Fibroblast of villous mesenchyme (primary cell): ENCODE results near the gene FNBP1L. TPM values are rescaled to one million over a fixed set of nuclear protein-coding genes. Genes with fewer than 3 reads are reported as not detected.

ENCODE experiments used
- DNase-seq: peaks from one replicate; pipeline ENCODE4 v3.0.0-alpha.2; 2010; ENCODE audit warnings: low read depth
- H3K4me3 ChIP-seq: 2 replicates; pipeline ENCODE4 v1.5.1; 2011; ENCODE audit warnings: low read depth, mild to moderate bottlenecking, low read length
- total RNA-seq: library from RNA; depleted of rRNA; stranded (reverse); fragments of >200 nt; gene quantifications from 2 replicates; pipeline ENCODE4 v1.2.3, GENCODE V29; 2012
- TF ChIP-seq, protein P1 (sequence below): IDR thresholded peaks from 2 replicates; pipeline ENCODE4 v1.5.1; 2012; ENCODE audit warnings: low read depth, mild to moderate bottlenecking, low read length; ENCODE audit not compliant: insufficient read depth

The FNBP1L gene
- total RNA-seq, 1 donor, result 10.4 TPM

DNA sequence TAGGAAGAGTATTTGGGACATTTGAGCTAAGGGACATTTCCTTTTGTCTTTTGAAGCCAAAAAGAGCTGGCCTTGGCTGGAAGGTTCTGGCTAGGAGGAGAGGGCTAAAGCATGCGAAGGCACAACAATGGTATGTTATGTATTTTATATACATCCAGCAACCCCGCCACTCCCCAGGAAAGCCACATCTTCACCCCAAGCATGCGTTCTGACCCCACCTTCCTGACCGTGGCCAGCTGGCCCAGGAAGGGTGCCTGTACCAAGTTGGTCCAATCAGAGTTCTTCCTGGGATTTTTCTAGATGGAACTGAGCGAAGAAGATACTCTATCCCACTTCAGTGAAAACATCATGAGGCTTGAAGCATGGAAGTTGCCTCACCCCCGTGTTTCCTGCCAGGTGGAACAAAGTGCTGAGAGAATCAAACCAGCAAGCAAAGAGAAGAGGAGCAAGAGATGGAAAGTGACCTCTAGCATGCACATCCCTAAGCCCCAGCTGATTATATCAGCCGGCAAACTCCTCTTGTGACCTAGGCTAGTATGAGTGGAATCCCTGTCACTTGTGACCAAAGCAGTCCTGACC is 151.0 kb downstream of the FNBP1L start:
- H3K4me3 ChIP-seq, result no peak overlapping the region
- DNase-seq, result no peak
- TF ChIP-seq, protein P1, sequence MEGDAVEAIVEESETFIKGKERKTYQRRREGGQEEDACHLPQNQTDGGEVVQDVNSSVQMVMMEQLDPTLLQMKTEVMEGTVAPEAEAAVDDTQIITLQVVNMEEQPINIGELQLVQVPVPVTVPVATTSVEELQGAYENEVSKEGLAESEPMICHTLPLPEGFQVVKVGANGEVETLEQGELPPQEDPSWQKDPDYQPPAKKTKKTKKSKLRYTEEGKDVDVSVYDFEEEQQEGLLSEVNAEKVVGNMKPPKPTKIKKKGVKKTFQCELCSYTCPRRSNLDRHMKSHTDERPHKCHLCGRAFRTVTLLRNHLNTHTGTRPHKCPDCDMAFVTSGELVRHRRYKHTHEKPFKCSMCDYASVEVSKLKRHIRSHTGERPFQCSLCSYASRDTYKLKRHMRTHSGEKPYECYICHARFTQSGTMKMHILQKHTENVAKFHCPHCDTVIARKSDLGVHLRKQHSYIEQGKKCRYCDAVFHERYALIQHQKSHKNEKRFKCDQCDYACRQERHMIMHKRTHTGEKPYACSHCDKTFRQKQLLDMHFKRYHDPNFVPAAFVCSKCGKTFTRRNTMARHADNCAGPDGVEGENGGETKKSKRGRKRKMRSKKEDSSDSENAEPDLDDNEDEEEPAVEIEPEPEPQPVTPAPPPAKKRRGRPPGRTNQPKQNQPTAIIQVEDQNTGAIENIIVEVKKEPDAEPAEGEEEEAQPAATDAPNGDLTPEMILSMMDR, result no peak

DNA sequence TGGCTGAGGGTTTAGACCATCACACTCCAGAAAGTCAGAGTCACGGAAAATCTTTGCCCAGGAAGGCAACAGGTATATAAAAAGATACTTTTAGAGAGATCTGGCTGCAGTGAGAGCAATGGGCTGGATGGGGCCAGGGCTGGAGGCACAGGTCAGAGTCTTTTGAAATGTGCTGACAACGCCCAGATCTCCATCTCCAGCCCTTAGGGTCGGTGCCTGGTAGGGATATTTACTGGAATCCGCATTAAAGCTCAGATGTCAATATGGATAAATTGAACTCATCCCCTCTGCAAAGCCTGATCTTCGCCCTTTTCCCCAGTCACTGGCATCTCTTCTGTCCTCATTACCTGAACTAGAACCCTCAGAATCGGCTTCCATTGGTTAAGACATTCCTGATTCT is 151.6 kb downstream of the FNBP1L start:
- no peak for DNase-seq
- TF ChIP-seq, protein P1, result no peak
- no peak overlapping the region for H3K4me3 ChIP-seq

DNA sequence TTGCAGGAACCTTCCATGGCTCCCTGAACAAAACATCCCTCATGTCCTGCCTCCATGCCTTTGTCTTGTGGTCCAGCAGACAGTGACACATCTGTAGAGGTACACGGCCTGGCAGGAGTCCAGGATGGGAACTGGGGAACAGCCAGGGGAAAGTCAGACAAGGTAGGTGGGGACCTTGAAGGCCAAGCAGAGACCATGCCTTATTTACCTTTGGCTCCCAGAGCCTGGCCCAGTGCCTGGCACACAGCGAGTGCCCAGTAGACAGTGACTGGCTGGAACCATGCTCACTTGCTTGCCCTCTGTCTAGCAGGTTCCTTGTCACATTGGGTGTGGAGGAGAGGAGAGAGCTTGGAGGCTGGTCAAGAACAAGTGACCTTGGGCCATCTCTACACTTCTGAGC is 152.7 kb downstream of the FNBP1L start:
- TF ChIP-seq, protein P1, result no peak
- no peak for DNase-seq
- no peak overlapping the region for H3K4me3 ChIP-seq

DNA sequence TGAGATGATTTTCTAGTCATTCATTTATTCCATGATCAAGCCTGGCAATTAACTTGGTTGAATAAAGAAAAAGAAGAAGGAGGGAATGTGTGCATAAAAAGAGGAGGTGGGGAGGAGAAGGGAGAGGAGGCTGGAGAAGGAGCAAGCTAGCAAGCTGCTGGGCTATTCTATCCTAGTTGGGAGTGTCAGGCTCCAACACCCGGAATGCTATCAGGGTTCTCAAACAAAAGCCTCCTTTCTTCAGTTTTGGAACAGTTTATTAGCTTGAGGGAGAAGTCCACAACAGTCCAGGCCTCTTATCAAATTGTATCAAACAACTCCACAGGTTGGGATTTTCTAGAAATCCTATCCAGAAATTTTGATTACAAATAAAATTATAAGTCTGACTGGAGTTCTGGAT is 153.8 kb downstream of the FNBP1L start:
- TF ChIP-seq, protein P1, result no peak
- H3K4me3 ChIP-seq, result no peak overlapping the region
- no peak for DNase-seq

DNA sequence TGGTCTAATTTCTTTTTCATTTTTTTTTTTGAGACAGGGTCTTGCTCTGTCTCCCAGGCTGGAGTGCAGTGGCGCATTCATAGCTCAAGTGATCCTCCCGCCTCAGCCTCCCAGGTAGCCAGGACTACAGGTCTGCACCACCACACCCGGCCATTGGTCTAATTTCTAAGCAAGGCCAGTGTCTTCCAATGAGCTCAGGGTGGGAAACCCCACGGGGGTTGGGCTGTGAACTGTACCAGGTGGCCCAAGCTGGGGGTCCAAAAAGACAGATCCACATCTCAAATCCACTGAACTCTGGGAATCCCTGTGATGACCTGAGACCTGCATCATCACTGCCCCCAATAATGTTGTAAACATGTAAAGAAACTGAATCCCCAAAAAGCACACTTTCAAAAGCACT is 154.2 kb downstream of the FNBP1L start:
- no peak for DNase-seq
- TF ChIP-seq, protein P1, result no peak
- no peak overlapping the region for H3K4me3 ChIP-seq

DNA sequence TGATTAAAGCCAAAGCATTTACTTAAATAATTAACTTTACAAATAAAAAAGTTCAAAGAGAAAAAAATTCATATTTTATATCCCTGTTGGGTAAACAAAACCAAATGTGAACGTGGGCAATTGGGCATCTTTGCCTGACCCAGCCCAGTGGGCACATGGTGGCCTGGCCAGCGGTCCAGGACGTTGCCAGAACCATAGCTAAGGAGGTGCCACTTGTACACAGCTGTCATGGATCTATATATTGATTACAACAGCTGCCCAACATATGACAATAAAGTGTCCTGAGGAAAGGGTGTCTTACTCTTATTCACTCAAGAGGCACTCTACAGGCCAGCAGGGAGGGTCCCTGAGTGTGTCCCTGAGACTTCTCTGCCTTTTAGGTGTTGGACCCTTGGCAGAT is 155.2 kb downstream of the FNBP1L start:
- TF ChIP-seq, protein P1, result no peak
- no peak overlapping the region for H3K4me3 ChIP-seq
- no peak for DNase-seq

DNA sequence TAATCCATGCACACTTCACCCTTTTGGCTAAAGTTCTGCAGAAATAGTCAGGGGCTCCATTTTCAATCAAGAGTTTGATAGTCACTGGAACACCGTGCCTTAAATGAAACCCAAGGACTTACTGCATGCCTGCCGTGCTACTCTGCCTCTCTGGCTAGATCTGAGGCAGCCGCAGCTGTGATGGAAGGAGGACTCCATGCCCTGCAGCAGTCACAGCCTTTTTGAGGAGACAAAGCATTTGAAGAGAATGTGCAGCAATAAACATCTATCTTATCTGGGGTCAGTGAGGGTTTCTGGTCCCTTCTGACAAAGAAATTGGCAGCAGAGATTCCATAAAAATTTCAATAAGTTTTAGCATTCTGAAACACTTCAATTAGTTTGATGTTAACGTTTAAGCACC is 155.7 kb downstream of the FNBP1L start:
- TF ChIP-seq, protein P1, result no peak
- H3K4me3 ChIP-seq, result no peak overlapping the region
- DNase-seq, result no peak
